Embryonic facial prominence (tissue), 1 donor: ENCODE data around the gene TTC9.
"Not testable (repeated sequence)": the region's sequence is repeated elsewhere in the genome, so short reads cannot be mapped to it uniquely, and the experiment has no call there.

Source experiments
- DNase-seq: peaks from one replicate; pipeline ENCODE4 v3.0.0-alpha.2; 2016; ENCODE audit errors: extremely low spot score

The TTC9 gene

GRCh38 chr14:70677341-70677740, 35.6 kb downstream of the TTC9 start:
- DNase-seq = no peak

- DNase-seq = no peak
Observed at GRCh38 chr14:70680748-70681147, 39.0 kb downstream of the TTC9 start.

DNA sequence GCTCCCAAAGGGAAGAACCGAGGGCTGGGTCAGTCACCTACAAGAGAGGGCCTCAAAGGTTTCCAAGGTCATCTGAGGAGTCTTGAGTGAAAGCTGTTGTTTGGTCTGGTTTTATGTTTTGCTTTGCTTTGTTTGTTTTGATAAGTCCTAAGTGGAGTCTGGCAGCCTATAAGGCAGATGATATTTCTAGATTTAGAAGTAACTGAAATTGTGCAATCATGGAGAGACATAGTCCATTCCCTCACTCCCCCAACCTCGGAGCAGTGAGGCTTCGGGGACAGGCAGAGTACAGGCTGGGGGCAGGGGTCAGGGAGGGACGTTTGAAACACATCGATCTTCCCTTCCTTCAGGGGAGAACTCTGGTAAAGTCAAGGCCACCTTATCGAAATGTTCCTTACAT, 42.3 kb downstream of the TTC9 start:
- no peak for DNase-seq

GRCh38 chr14:70685474-70686197, 43.9 kb downstream of the TTC9 start:
- DNase-seq = no peak

DNA sequence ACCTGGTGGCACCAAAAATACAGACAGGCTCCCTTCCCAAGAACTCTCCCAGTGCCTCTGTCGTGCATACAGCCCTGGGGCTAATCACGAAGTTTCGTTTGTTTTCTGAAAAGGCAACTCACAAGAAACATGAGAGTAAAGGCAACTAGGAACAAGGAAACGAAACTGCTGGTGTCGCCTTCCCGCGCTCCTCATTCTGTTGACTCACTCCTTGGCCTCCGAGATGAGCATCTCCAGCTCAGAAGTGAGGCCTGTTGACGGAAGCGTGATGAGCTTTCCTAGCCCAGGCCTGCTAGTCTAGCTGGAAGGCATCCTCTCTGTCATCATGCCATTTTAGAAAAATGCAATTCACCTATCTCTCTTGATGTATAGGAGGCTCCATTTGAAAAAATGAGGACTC, 50.5 kb downstream of the TTC9 start:
- no peak for DNase-seq

DNA sequence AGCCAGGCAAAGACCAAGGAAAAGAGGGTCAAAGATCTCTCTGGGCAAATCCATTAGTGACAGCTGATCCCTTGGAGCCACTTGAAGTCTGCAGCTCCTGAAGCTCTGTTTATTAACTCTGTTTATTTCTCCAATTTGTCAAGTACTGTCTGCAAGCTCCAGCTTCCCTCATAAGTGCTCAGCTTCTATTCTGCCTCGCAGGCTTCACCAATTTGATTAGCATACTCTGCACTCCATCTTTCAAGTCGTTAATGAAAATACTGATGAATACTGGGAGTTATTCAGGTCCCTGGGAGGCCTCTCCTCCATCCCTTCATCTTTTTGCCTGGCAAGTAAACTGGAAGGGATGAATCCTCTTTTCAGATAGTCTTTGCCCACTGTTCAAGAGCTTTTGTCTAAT, 54.3 kb downstream of the TTC9 start:
- DNase-seq = no peak

DNA sequence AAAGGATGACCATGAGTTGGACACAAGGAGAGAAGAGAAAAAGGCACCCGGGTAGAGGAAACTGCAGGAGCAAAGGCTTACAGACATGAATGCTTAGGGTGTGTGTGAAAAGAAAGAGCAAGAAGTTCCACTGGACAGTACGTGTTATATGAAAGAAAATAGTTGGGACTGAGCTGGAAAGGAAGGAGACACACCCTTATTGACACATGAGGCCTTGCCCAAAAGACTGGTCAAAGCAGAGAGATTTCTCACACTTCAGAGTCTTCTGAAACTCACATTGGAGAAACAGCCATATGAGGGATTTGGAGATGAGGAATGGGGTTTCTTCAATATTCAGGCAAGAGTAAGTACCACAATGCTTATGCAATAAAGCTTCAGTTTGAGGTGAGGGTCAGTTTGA, 56.0 kb downstream of the TTC9 start:
- no peak for DNase-seq

DNA sequence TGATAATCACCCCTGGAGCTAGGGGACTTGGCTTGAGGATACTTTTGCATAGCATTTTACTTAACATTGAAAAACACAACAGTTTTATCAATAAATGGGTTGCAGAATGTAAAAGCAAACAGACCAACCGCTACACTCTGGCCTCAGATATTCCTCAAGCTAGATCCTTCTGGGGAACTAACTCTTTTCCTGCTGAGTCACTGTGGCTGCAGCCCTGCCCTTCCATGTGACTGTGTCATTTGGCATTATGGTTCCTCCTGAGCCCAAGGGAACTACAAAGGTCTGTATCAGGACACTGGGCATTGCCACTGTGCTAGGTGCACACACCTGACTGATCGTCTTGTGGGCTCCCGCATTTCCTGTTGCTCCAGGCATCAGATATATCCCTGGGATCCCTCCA, 56.6 kb downstream of the TTC9 start:
- no peak for DNase-seq

DNA sequence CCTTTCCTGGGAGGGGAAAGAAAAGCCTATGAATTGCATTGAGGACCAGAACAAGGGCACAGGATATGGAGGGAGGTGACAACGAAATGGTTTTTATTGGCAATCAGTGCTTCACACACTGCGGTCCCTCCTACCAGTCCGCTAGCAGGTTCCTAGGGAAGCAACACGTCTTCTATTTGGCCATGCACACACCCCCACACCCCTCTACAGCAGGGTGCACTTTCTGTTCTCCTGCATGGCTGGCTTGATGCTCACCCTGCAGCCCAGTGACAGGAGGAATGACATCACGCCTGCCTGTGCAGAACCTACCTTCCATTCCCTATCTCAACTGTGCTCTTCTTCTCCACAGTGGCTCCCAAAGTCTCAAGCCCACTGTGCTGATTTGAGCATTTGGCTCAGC, 57.9 kb downstream of the TTC9 start:
- no peak for DNase-seq

- DNase-seq = no peak
Observed at GRCh38 chr14:70700955-70701585, 59.4 kb downstream of the TTC9 start.

- no peak for DNase-seq
Observed at GRCh38 chr14:70701610-70702009, 59.9 kb downstream of the TTC9 start.

DNA sequence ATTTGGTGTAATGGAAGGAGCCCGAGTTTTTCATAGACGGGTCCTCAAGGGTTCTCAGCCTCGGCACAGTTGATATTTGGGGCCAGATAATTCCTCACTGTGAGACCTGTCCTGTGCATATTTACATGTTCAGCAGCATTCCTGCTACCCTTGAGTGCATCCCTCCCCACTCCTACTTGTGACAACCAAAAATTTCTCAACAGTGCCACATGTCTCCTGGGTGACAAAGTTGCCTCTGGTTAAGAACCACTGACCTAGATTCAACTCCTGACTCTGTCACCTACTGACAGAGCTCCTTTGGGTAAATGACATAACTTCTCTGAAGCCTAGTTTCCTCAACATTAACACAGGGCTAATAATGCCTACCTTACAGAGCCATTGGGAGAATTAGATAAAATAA, 60.4 kb downstream of the TTC9 start:
- DNase-seq = no peak

- DNase-seq = not testable (repeated sequence)
Observed at GRCh38 chr14:70703621-70704168, 62.0 kb downstream of the TTC9 start.

GRCh38 chr14:70704960-70705359, 63.2 kb downstream of the TTC9 start:
- DNase-seq = no peak

DNA sequence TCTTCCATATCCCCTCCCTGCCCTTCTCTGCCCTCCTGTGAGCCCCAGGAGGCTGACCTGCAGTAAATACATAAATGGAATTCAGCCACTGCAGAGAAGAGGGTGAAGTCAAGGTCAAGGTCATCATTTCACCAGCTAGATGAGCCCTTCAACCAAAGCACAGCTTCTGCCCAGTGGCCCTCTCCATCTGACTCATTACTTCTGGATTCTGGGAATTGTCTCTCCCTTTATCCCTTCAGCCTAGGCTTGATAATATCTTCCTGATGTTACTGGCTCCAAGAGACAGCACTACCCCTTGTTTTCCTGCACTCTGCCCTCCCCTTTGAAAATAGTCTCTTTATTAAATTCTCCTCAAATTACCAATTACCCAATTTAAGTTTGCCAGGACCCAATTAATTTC, 64.5 kb downstream of the TTC9 start:
- no peak for DNase-seq

DNA sequence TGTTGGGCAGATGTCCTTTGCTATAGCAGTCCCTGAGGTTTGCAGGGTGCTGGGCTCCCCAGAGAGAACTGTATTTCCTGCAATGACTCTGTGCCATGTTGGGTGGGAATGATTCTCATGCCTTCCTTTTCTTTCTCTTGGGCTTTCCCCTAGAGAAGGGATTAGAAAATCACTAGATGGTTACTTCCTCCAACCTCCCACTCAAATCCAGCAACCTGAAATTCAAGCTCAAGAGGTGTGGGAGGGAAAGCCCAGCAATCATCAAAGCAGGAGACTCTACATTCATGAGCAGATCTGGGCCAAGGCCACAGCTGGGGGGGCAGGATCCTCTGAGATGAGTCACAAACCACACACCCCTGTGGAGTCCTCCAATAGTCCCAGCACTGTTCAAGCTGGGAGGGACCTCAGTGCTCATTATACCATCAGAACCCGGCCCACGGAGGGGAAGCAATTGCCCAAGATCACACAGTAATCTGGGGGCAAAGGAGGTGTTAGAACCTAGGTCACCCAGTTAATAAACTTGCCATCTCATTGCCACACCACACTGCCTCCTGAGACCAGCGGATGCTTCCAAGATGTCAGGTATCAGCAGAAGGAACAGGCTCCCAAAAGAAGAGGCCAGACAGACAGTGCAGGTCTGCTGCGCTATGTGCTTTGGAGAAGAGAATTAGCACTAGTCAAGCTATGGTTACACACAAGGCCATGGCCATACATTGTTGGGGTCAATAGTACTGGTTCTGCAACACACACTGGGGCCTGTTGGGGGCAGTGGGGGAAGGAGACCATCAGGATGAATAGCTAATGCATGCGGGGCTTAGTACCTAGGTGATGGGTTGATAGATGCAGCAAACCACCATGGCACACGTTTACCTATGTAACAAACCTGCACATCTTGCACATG, 65.7 kb downstream of the TTC9 start:
- DNase-seq = no peak

GRCh38 chr14:70708717-70709570, 67.2 kb downstream of the TTC9 start:
- DNase-seq = no peak

DNA sequence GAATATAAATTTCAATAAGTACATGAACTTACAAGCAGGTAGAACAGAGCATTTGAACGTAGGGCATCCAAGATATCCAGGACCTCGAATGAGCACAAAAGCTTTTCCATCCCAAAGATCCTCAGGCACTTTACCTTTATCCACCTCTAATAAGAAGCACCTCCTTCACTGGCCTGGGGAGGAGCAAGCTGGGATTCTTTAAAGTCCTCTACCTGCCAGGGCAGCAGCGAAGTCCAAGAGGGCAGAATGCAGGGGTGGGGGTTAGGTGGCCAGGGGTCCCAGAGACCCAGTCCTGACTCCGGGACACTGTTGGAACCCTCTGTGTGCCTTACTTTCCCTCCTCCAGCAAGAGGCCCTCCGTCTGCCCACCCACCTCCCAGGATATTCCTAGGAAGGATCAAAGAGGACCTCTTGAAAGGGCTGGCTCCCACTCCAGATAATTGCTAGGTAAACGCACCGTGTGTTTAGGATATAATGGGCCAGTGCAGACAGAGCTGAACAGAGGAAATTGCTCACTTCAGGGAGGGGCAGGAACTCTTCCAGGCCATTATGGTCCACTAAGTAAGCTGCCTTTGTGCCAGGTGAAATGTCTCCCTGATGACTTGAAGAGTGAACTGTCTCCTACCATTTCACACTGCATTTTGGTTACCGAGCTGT, 68.1 kb downstream of the TTC9 start:
- no peak for DNase-seq

GRCh38 chr14:70711451-70711850, 69.7 kb downstream of the TTC9 start:
- no peak for DNase-seq

DNA sequence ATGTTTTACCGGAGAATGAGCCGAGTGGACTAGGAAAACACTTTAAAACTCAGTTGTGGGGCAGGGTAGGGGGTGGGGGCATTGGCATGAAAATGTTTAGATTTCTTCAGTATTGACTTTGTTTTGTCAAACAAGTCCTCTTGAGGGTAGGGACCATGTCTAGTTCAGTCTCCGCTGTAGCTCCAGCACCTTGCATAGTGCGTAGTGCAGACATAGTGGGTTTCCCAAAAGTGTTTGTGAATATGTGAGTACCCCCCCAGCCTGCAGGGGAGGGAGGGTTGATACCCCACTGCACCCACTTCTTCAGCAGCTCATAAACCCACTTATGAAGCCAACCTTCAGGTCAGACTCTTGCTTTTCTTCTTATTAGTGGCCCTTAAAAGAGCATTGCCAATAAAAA, 71.4 kb downstream of the TTC9 start:
- no peak for DNase-seq

- no peak for DNase-seq
Observed at GRCh38 chr14:70713511-70713916, 71.8 kb downstream of the TTC9 start.
